Hindlimb muscle (tissue), 1 donor: ENCODE results near the gene SLC4A4. TPM values are rescaled to one million over a fixed set of nuclear protein-coding genes. Genes with fewer than 3 reads are reported as not detected.

Experiments used
- DNase-seq: peaks from one replicate; pipeline ENCODE4 v3.0.0-alpha.2; 2013
- polyA plus RNA-seq: library from polyadenylated mRNA; unstranded; fragments of 120-200 nt; gene quantifications from one replicate; pipeline ENCODE4 v1.2.1, GENCODE V29; 2013; ENCODE audit not compliant: insufficient read length

Gene SLC4A4
- polyA plus RNA-seq, 1 donor = 9.0 TPM

GRCh38 chr4:71545168-71545567 lies 206.3 kb downstream of the SLC4A4 start:
- DNase-seq = no peak

GRCh38 chr4:71549516-71550160 lies 210.8 kb downstream of the SLC4A4 start:
- DNase-seq = no peak

GRCh38 chr4:71550220-71551165 lies 211.7 kb downstream of the SLC4A4 start:
- DNase-seq = no peak

GRCh38 chr4:71553605-71554004 lies 214.8 kb downstream of the SLC4A4 start:
- DNase-seq = peak; percentile 6

GRCh38 chr4:71554025-71554424 lies 215.2 kb downstream of the SLC4A4 start:
- no peak for DNase-seq

GRCh38 chr4:71558248-71558647 lies 219.4 kb downstream of the SLC4A4 start:
- DNase-seq = no peak

- no peak for DNase-seq
These were observed 221.2 kb downstream of the SLC4A4 start for GRCh38 chr4:71559957-71560571.

GRCh38 chr4:71564775-71565174 lies 226.0 kb downstream of the SLC4A4 start:
- no peak for DNase-seq

GRCh38 chr4:71566856-71567255 lies 228.0 kb downstream of the SLC4A4 start:
- DNase-seq = no peak

- no peak for DNase-seq
These were observed 229.3 kb downstream of the SLC4A4 start for GRCh38 chr4:71568131-71568530.

- DNase-seq = no peak
These were observed 231.7 kb downstream of the SLC4A4 start for GRCh38 chr4:71570492-71570891.

GRCh38 chr4:71571346-71571745 lies 232.5 kb downstream of the SLC4A4 start:
- no peak for DNase-seq

- no peak for DNase-seq
These were observed 245.2 kb downstream of the SLC4A4 start for GRCh38 chr4:71583971-71584370.

- DNase-seq = no peak
These were observed 245.8 kb downstream of the SLC4A4 start for GRCh38 chr4:71584585-71584984.

- DNase-seq = no peak
These were observed 247.4 kb downstream of the SLC4A4 start for GRCh38 chr4:71586087-71586763.

GRCh38 chr4:71587995-71588394 lies 249.2 kb downstream of the SLC4A4 start:
- DNase-seq = no peak

GRCh38 chr4:71592793-71593192 lies 254.0 kb downstream of the SLC4A4 start:
- DNase-seq = no peak

- DNase-seq = no peak
These were observed 254.5 kb downstream of the SLC4A4 start for GRCh38 chr4:71593311-71593710.

GRCh38 chr4:71595576-71596108 lies 256.8 kb downstream of the SLC4A4 start:
- no peak for DNase-seq

- DNase-seq = no peak
These were observed 260.8 kb downstream of the SLC4A4 start for GRCh38 chr4:71599578-71599977.

- DNase-seq = no peak
These were observed 263.6 kb downstream of the SLC4A4 start for GRCh38 chr4:71602289-71602900.

GRCh38 chr4:71604785-71605184 lies 266.0 kb downstream of the SLC4A4 start:
- no peak for DNase-seq
